ENCODE results near the gene CINP.
A peak's percentile ranks its signal among the peaks of the same experiment; 100 is the strongest.

The CINP gene

GRCh38 chr14:102362545-102363181 is at the start of gene CINP, which contains the start of gene TECPR2:
Gene CINP (minus strand): TSS chr14:102362890. CDS start chr14:102362851, 39 bp downstream.
Gene TECPR2 (plus strand): TSS chr14:102362941. CDS start chr14:102376722, 13,781 bp downstream.
- DNase-seq (ENCODE audit: low spot score): peak; percentile 99

GRCh38 chr14:102408724-102409123 is 46.0 kb upstream of the CINP start:
- DNase-seq (ENCODE audit: low spot score): no peak

- DNase-seq (ENCODE audit: low spot score): no peak
Measured at GRCh38 chr14:102407258-102407657, 44.6 kb upstream of the CINP start.

GRCh38 chr14:102403028-102403427 is 40.3 kb upstream of the CINP start:
- no peak for DNase-seq (ENCODE audit: low spot score)

GRCh38 chr14:102396521-102396920 is 33.8 kb upstream of the CINP start:
- no peak for DNase-seq (ENCODE audit: low spot score)

- no peak for DNase-seq (ENCODE audit: low spot score)
Measured at GRCh38 chr14:102394717-102395375, 32.2 kb upstream of the CINP start.

GRCh38 chr14:102392506-102392905 is 29.8 kb upstream of the CINP start:
- no peak for DNase-seq (ENCODE audit: low spot score)

GRCh38 chr14:102390064-102390855 is 27.6 kb upstream of the CINP start:
- no peak for DNase-seq (ENCODE audit: low spot score)

GRCh38 chr14:102389246-102389645 is 26.6 kb upstream of the CINP start:
- DNase-seq (ENCODE audit: low spot score): no peak

GRCh38 chr14:102387086-102387485 is 24.4 kb upstream of the CINP start:
- DNase-seq (ENCODE audit: low spot score): no peak

GRCh38 chr14:102378830-102379229 is 16.1 kb upstream of the CINP start:
- DNase-seq (ENCODE audit: low spot score): no peak

GRCh38 chr14:102377696-102378095 is 15.0 kb upstream of the CINP start:
- no peak for DNase-seq (ENCODE audit: low spot score)

- DNase-seq (ENCODE audit: low spot score): no peak
Measured at GRCh38 chr14:102375119-102375518, 12.4 kb upstream of the CINP start.

GRCh38 chr14:102374264-102374663 is 11.6 kb upstream of the CINP start:
- DNase-seq (ENCODE audit: low spot score): no peak

- DNase-seq (ENCODE audit: low spot score): no peak
Measured at GRCh38 chr14:102373110-102373509, 10.4 kb upstream of the CINP start.

GRCh38 chr14:102371361-102371760 is 8.7 kb upstream of the CINP start:
- no peak for DNase-seq (ENCODE audit: low spot score)

- DNase-seq (ENCODE audit: low spot score): no peak
Measured at GRCh38 chr14:102370305-102370809, 7.7 kb upstream of the CINP start.

GRCh38 chr14:102363182-102363943 is 673 bp upstream of the CINP start:
- peak; percentile 52 for DNase-seq (ENCODE audit: low spot score)

GRCh38 chr14:102362084-102362483 is 606 bp downstream of the CINP start:
- DNase-seq (ENCODE audit: low spot score): no peak

GRCh38 chr14:102360388-102360787 is 2.3 kb downstream of the CINP start:
- DNase-seq (ENCODE audit: low spot score): no peak

- DNase-seq (ENCODE audit: low spot score): no peak
Measured at GRCh38 chr14:102359341-102359740, 3.3 kb downstream of the CINP start.

GRCh38 chr14:102356280-102356679 is 6.4 kb downstream of the CINP start:
- DNase-seq (ENCODE audit: low spot score): no peak
